ENCODE data around the gene CMIP. TPM values are rescaled to one million over a fixed set of nuclear protein-coding genes. Genes with fewer than 3 reads are reported as not detected.

CMIP gene
- total RNA-seq, 1 experiment from 2014 or later, result 63.7 TPM

DNA sequence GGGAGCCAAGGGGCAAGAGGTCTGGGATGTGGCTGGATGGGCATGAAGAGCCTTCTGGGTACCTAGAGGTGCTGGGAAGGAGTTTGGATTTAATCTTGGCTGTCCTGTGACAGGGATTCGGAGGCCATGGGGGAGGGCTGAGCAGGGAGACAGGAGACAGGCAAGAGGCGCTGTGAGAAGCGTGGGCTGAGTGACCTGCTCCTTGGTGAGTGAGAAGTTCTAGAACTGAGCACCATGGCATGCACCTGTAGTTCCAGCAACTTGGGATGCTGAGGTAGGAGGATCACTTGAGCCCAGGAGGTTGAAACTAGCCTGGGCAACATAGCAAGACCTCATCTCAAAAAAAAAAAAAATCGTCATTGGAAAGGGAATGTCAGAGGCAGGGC is 256.2 kb downstream of the CMIP start:
- ChIA-PET POLR2A (interaction anchor here (0.5 to 0.6 kb wide), 2 partner anchors 154 to 181 kb away, joined by 3 to 4 read pairs; no protein-coding TSS in a partner anchor), CTCF (interaction anchor here (1.6 kb wide), 1 partner anchor 25 kb away, joined by 3 read pairs; no protein-coding TSS in a partner anchor)
- Mint-ChIP-seq H3K4me1 (no peaks in the 10 kb centered on the region), H3K9me3 (no peaks in the 10 kb centered on the region), H3K36me3 (peaks cover 34% of the 10 kb centered on the region), H3K4me3 (no peak overlapping the region), H3K27ac (0 out of 2 replicates have a peak overlapping the region, but pooled peaks have one; percentile 45), H3K27me3 (ENCODE audit: low read depth) (no peaks in the 10 kb centered on the region)
- ATAC-seq (no peak), DNase-seq (ENCODE audit: low spot score) (no peak)
- TF ChIP-seq NR1H2 (CRISPR knock-in tag; IDR thresholded peaks at IDR 0.05) (no peak), ETV6 (CRISPR knock-in tag; IDR thresholded peaks at IDR 0.05) (no peak), NR2C2 (CRISPR knock-in tag; IDR thresholded peaks at IDR 0.05) (no peak), RELA (CRISPR knock-in tag; IDR thresholded peaks at IDR 0.05; ENCODE audit: borderline replicate concordance) (no peak), IRF2 (CRISPR knock-in tag; IDR thresholded peaks at IDR 0.05; ENCODE audit: borderline replicate concordance, low read depth) (no peak), NR3C1 (CRISPR knock-in tag; conservative IDR thresholded peaks at IDR 0.05; ENCODE audit: low read depth) (no peak), FOXJ3 (CRISPR knock-in tag; IDR thresholded peaks at IDR 0.05; ENCODE audit: borderline replicate concordance) (no peak), JUN (CRISPR knock-in tag; IDR thresholded peaks at IDR 0.05) (no peak), ZNF396 (CRISPR knock-in tag; IDR thresholded peaks at IDR 0.05; ENCODE audit: borderline replicate concordance) (no peak)
- TF ChIP-seq, protein P1, sequence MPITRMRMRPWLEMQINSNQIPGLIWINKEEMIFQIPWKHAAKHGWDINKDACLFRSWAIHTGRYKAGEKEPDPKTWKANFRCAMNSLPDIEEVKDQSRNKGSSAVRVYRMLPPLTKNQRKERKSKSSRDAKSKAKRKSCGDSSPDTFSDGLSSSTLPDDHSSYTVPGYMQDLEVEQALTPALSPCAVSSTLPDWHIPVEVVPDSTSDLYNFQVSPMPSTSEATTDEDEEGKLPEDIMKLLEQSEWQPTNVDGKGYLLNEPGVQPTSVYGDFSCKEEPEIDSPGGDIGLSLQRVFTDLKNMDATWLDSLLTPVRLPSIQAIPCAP (CRISPR knock-in tag; IDR thresholded peaks at IDR 0.05), result no peak
- TF ChIP-seq, protein P2, sequence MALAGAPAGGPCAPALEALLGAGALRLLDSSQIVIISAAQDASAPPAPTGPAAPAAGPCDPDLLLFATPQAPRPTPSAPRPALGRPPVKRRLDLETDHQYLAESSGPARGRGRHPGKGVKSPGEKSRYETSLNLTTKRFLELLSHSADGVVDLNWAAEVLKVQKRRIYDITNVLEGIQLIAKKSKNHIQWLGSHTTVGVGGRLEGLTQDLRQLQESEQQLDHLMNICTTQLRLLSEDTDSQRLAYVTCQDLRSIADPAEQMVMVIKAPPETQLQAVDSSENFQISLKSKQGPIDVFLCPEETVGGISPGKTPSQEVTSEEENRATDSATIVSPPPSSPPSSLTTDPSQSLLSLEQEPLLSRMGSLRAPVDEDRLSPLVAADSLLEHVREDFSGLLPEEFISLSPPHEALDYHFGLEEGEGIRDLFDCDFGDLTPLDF (CRISPR knock-in tag; IDR thresholded peaks at IDR 0.05), result no peak
- TF ChIP-seq, protein P3, sequence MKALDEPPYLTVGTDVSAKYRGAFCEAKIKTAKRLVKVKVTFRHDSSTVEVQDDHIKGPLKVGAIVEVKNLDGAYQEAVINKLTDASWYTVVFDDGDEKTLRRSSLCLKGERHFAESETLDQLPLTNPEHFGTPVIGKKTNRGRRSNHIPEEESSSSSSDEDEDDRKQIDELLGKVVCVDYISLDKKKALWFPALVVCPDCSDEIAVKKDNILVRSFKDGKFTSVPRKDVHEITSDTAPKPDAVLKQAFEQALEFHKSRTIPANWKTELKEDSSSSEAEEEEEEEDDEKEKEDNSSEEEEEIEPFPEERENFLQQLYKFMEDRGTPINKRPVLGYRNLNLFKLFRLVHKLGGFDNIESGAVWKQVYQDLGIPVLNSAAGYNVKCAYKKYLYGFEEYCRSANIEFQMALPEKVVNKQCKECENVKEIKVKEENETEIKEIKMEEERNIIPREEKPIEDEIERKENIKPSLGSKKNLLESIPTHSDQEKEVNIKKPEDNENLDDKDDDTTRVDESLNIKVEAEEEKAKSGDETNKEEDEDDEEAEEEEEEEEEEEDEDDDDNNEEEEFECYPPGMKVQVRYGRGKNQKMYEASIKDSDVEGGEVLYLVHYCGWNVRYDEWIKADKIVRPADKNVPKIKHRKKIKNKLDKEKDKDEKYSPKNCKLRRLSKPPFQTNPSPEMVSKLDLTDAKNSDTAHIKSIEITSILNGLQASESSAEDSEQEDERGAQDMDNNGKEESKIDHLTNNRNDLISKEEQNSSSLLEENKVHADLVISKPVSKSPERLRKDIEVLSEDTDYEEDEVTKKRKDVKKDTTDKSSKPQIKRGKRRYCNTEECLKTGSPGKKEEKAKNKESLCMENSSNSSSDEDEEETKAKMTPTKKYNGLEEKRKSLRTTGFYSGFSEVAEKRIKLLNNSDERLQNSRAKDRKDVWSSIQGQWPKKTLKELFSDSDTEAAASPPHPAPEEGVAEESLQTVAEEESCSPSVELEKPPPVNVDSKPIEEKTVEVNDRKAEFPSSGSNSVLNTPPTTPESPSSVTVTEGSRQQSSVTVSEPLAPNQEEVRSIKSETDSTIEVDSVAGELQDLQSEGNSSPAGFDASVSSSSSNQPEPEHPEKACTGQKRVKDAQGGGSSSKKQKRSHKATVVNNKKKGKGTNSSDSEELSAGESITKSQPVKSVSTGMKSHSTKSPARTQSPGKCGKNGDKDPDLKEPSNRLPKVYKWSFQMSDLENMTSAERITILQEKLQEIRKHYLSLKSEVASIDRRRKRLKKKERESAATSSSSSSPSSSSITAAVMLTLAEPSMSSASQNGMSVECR (CRISPR knock-in tag; IDR thresholded peaks at IDR 0.05; ENCODE audit: borderline replicate concordance), result no peak

DNA sequence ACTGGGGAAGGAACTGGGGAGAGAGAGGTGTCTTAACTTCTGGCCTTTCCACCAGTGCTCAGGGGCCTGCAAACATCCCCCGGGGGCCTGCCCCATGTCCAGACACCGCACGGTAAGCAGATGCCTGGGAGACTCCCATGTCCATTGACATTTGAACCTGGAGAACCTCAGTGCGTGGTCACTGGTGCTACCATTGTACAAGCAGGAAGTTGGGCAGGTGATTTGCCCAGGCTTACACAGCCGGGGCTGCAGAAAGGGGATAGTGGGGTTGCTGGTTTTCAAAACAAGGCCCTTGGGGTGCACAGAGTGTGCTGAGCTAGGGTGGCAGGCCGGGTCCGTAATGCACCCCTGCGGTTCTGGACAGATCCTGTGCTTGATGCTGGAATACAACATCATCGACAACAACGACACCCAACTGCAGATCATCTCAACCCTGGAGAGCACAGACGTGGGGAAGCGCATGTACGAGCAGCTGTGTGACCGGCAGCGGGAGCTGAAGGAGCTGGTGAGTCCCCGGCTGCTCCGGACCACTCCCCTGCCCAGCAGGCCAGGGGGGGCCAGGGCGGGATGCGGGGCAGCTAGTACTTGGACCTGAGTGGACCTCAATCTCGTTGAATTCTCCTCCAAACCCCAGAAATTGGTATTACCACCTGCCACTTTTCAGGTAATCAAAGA is 256.8 kb downstream of the CMIP start:
- POLR2A ChIA-PET, result interaction anchor here (0.5 to 0.6 kb wide), 2 partner anchors 155 to 180 kb away, joined by 3 to 4 read pairs; no protein-coding TSS in a partner anchor
- Mint-ChIP-seq H3K4me1 (no peaks in the 10 kb centered on the region), H3K36me3 (peaks cover 35% of the 10 kb centered on the region), H3K4me3 (no peak overlapping the region), H3K9me3 (no peaks in the 10 kb centered on the region), H3K27ac (no peak overlapping the region), H3K27me3 (ENCODE audit: low read depth) (no peaks in the 10 kb centered on the region)
- DNase-seq (ENCODE audit: low spot score), result no peak
- CTCF ChIA-PET, result interaction anchor here (1.6 kb wide), 1 partner anchor 26 kb away, joined by 3 read pairs; no protein-coding TSS in a partner anchor
- TF ChIP-seq, protein P4, sequence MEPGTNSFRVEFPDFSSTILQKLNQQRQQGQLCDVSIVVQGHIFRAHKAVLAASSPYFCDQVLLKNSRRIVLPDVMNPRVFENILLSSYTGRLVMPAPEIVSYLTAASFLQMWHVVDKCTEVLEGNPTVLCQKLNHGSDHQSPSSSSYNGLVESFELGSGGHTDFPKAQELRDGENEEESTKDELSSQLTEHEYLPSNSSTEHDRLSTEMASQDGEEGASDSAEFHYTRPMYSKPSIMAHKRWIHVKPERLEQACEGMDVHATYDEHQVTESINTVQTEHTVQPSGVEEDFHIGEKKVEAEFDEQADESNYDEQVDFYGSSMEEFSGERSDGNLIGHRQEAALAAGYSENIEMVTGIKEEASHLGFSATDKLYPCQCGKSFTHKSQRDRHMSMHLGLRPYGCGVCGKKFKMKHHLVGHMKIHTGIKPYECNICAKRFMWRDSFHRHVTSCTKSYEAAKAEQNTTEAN (CRISPR knock-in tag; IDR thresholded peaks at IDR 0.05), result no peak
- no peak for TF ChIP-seq TEAD1 (CRISPR knock-in tag; IDR thresholded peaks at IDR 0.05)
- ATAC-seq, result no peak

DNA sequence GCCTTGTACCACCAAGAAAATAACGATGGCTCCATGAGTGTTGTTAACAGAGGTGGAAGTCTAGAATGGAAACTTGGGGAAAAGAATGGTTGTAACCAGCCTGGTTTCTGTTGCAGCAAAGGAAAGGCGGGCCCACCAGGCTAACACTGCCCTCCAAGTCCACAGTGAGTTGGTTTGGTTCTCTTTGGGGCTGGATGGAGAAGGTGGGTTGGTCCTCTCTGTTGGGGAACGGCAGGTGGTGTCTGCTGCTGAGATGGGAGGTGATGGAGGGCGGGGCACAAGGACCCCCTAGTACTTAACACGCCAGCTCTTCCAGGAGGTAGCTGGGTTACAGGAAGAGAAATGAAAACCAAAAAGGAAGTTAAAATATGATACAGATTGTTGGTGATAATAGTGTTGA is 257.9 kb downstream of the CMIP start:
- Mint-ChIP-seq H3K9me3 (no peaks in the 10 kb centered on the region), H3K27ac (no peak overlapping the region), H3K36me3 (peaks cover 43% of the 10 kb centered on the region), H3K4me3 (no peak overlapping the region), H3K4me1 (no peaks in the 10 kb centered on the region), H3K27me3 (ENCODE audit: low read depth) (no peaks in the 10 kb centered on the region)
- ATAC-seq (no peak), DNase-seq (ENCODE audit: low spot score) (no peak)
- POLR2A ChIA-PET, result no interaction called here
- no peak for TF ChIP-seq ZNF423 (CRISPR knock-in tag; IDR thresholded peaks at IDR 0.05)
- CTCF ChIA-PET, result no interaction called here

All from WTC11 (cell line).